Fibroblast of peridontal ligament (primary cell): ENCODE data around the gene PITPNM2.
"Not testable (repeated sequence)": the region's sequence is repeated elsewhere in the genome, so short reads cannot be mapped to it uniquely, and the experiment has no call there.

Experiments
- DNase-seq: peaks from one replicate; pipeline ENCODE4 v3.0.0-alpha.2; 2010; ENCODE audit errors: extremely low read depth

PITPNM2 gene

DNA sequence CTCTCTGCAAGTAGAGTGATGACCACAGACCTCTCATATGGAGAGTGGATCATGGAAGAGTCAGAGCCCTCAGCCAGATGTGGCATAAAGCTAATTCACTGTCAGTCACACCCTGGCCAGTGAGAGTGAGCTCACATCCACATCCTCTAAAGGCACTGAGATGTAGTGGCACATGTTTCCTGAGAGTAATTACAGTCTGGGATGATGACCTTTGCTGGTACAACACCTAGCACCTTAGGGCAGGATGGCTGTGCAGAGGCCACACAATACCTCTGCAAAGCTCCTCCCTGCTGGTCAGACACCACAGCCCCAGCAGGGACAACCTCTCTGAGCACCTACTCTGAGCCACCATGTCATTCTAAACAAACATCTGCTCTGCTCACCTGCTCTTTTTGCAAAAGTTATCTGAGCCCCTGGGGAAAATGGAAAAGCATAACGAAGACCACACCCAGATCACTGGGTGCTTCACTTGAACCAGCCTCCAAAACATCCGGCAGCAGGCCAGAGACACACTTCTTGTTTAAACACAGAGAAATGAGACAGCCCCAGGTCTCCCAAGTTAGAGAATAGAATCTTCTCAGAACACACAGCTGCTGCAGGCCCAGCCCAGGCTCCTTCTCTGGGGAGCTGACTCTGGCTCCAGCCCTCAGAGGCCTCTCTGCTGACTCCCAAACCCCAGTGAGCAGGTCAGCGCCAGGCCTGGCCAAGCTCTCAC is 30.3 kb downstream of the PITPNM2 start:
- peak; percentile 26 for DNase-seq

DNA sequence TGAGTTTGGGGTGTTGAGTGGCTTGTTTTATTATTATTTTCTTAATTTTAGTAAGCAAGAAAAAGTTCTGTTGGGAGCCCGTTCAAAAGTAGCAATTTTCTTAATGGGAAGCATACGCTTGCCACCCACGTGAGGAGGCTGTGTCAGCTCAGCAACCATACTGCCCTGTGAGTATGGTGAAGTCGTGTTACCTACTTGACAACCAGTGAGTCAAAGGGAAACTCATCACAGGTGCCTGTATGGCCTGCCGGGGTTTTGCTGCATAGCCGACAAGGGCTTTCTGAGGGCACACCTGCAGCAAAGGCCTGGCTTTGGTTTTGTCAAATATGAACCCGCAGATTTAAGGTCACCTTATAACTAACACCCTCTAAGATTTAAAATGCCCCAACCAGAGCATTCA is 31.1 kb downstream of the PITPNM2 start:
- no peak for DNase-seq

DNA sequence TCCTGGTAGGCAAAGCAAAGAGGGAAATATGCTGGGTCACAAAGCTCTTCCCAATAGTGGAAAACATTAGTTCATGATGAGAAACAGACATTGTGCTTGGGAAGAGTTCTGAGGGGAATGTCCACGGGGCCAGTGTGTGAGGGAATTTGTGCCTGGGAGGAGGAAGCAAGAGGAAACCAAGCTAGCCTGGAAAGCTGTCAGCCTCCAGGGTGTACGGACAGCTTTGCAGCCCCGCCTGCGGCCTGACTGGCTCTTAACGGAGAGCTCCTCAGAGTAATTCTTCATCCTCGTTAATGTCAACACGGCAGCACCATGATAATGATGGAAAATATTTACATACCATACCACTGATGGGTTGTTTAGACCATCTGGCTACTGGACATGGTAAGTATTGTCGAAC is 32.4 kb downstream of the PITPNM2 start:
- no peak for DNase-seq

DNA sequence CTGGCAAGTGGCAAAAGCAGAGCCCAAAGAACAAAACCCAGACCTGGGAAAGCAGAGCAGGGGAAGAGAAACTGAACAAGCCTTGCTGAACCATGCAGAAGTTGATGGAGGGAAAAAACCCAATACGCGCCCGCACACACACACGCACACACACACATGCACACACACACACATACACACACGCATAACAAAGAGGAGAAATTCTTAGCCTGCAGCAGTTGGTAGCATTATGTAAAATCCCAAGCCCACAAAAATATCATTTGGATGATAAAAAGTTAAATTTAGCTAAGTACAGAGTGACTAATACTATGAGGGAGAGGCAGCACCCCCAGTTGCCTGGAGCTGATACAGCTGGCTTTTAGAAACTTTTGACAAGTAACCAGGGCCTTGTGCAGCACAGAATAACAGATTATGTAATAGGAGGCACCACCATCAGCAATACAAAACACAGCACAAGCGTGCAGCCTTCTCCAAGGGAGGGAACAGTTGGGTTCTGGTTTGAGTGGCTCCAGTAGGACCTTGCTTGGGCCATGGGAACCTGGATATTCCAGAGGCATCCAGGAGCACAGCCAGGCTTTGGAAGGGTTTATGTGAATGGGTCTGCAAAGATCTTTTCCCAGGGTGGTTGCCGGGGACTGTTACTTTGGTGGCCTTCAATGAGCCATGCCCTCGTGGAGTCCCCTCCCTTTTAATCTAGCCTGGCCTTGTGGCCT is 35.3 kb downstream of the PITPNM2 start:
- DNase-seq: peak; percentile 98

DNA sequence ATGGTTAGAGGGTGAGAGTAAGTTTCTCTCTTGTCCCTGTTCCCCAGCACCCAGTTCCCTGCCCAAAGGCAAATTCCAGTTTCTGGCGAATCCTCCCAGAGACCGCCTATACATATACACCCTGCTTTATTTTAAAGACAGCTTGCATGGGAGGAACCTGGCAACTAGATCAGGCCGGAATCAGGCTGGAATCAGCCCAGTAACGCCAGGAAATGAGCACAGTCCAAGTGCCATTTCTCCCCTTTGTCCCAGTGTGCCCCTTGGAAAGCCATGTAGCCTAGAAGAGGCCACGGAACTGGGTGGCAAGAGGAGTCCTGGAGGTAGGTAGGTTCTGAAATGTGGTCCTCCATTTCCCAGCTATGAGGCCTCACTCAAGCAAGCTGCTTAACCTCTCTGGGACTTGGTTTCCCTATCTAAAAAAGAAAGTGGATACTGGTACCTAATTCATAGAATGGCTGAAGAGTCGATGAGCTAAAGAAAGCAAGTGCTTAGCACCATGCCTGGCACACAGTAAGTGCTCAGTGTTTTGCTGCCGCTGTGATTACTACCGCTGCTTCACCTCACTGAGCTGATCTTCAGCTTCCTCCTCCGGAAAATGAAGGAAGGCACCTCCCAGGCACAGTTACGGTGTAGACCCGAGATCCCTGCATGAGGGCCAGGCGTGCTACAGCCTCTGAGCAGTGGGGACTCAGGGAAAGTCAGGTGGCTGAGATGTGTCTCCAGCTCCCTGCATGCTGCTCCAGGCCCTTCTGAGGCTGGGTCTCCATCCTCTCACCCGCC is 36.4 kb downstream of the PITPNM2 start:
- DNase-seq: no peak

DNA sequence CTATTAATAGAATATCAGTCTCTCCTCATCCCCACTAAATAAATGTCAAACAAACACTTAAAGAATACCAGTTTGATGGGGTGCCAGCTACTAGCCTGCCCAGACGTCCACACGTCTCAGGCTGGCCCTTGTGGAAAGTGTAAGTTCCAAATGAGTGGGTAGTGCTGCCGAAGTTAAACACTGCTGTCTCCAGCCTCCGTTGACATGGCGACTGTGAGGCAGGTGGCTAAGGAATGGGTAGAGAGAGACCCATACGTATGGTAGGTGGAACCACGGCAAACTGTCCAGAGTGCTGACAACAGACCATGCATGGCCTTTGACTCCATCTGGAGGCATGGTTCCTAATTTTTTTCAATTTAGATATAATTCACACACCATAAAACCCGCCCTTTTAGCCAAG is 37.9 kb downstream of the PITPNM2 start:
- DNase-seq: no peak

DNA sequence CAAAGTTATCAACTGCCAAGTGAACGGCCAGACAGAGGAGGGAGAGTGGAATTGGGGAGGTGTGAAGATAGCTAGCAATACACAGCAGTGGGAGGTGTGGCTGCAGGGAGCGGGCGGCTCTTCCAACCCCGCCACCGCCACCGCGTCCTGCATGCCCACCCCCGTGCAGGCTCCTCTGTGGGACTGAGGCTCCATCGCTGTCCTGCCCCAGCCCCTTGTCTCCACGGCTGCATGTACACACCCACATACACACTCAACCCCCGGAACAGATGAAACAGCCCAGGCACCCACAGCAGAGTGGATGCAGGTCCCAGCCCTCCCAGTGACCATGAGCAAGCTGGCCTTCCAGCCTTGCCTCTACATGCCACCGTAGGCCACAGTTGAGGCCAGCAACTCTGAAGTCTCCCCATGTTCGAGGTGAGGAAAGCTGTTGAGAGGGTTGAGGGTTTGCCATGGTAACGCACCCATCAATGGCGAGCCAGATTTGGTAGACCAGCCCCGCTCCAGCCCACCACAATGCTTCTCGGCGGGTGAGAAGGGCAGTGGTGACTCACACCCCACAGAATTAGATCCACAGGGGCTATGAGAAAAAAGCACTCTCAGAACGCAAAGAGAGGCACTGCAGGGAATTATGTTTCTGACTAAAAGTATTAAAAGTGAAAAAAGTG is 39.3 kb downstream of the PITPNM2 start:
- DNase-seq: peak; percentile 73

DNA sequence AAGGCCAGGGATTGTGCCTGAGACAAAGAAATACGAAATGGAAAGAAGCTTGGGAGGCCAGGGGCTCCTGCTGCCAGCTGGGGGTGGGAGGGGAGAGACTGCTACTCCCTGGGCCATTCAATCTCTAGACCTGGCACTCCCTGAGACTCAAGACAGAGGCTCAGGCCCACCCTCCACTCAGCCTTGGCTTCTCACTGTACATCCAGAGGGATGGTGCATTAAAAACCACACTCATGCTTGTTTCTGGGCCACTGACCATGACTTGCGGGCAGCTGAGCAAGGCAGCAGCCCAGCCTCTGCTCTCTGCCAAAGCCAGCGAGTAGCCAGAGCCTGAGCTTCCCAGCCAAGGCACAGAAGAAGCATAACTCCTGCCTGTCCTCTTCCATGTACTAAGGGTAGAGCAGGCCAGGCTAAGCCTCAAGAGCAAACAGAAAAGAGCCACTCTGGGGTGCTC is 41.5 kb downstream of the PITPNM2 start:
- no peak for DNase-seq

DNA sequence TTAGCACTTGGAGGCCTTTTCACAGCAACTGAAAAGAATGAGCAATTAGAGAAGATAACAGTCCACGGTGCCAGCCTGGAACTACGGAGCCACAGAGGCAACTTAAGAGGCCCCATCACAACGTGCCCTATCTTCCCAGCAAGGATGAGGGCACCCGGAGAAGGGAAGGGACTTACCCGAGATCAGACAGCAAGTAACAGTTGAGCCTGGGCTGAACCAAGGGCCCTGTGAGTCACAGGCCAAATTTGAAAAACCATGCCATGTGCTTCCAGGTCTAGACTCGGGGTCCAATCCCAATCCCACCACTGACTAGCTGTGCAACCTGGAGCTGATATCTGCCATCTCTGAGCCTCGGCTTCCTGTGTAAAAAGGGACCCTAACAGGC is 42.2 kb downstream of the PITPNM2 start:
- DNase-seq: no peak

DNA sequence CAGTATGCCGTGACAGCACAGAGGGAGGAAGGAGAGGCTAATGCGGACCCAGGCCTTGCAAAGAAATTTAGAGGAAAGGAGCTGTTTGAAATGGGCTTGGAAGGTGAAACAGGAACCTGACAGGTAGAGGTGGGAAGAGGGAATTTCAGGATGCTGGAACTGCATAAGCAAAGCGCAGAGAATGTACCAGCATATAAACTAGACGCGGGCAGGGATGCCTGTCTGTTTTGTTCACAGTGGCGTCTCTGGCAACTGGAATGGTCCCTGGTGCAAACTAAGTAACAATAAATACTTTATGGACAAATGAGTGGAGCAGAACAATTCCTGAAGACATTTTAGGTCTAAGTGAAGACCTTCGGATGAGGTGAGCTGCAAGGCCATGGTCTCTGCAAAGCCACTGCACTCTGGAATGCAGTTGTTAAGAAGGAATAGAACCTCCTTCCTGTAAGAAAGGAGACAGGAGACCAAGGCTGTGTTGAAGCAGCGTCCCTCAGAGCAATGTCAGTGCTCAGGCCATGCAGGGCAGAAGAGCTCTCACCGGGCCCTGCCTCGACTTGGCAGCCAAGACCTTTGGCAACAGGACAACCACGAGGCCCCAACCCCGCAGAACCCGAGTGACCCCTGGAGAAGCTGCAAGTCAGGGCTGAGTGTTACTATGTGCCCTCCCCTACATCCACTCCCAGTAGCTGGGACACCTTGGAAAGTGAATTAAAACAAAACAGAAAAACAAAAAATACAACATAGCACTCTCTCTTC is 42.8 kb downstream of the PITPNM2 start:
- DNase-seq: no peak

DNA sequence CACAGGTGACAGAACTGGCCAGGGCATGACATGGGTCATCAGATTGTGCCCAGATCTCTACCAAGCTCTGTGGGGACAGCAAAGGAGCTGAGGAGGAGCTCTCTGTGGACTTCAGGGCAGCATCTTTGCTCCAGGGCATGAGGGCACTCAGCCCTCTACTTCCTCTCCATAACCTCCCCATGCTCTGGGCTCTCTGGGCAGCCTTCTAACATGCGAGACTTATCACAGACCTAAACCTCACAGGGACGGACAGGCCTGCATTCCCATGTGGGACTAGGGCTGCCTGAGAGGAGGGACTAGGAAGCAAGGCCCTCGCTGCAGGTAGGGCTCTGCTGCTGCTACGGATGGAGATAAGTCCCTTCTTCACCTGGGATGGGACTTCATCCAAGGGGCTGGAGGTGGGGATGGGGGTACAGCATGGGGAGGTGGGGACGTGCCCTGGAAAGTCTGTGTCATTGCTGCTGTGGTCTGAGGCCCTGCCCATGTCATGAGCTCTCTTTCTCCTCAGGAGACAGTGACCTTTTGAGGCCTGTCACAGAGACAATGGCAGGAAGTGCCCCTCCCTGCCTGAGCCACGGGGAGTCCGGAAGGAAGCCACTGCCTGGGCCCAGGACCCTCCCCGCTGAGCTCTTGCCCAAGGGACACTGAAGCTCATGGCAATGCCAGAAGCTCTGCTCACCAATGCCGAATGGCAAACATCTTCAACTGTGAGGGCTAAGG is 44.1 kb downstream of the PITPNM2 start:
- no peak for DNase-seq

DNA sequence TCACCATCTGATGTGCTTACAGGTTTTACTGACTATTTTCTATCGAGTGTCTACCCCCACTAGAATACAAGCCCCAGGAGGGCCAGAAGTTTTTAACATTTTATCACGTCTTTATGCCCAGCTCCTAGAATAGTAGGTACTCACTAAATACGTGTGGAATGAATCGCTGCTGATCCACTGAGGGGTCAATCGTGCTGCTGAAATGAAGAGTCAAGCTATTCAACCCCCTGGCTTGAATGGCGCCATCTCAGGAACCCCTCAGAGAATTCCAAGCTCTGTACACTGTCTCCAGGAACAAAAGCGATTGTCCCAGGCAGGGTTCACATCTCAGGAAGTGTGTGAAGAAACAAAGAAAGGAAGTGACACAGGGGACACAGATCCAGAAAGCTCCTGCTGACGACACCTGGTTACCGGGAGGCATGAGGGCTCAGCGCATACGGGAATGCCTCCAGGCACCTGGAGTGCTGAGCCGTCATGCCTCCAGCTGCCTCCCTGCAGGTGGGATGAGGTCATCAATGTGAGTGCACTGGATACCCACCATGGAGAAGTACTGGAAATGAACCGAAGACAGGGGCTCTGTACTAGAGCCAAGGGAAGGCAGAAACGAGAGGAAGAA is 45.6 kb downstream of the PITPNM2 start:
- no peak for DNase-seq

DNA sequence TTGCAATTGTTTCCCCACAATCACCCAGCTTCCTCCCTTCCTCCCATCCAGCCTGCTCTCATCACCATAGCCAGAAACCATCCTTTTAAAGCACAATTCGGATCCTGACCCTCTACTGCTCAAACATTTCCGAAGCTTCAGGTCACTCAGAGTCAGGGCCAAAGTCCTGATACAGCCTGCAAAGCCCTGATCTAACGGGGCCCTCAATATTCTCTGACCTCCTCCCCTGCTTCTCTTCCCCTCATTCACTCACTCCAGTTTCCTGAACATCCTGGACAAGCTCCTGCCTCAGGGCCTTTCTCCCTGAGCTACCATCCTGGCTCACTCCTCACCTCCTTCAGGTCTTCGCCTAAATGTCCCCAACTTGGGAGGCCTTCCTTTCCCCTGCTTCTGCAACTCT is 46.1 kb downstream of the PITPNM2 start:
- no peak for DNase-seq

DNA sequence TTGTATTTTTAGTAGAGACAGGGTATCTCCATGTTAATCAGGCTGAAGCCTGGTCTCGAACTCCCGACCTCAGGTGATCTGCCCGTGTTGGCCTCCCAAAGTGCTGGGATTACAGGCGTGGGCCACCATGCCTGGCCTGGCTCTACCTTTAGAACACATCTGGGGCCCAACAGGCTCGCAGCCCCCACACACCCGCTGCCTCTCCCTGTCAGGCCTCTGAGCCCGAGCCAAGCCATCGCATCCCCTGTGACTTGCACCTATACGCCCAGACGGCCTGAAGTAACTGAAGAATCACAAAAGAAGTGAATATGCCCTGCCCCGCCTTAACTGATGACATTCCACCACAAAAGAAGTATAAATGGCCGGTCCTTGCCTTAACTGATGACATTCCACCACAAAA is 46.8 kb downstream of the PITPNM2 start:
- not testable (repeated sequence) for DNase-seq

DNA sequence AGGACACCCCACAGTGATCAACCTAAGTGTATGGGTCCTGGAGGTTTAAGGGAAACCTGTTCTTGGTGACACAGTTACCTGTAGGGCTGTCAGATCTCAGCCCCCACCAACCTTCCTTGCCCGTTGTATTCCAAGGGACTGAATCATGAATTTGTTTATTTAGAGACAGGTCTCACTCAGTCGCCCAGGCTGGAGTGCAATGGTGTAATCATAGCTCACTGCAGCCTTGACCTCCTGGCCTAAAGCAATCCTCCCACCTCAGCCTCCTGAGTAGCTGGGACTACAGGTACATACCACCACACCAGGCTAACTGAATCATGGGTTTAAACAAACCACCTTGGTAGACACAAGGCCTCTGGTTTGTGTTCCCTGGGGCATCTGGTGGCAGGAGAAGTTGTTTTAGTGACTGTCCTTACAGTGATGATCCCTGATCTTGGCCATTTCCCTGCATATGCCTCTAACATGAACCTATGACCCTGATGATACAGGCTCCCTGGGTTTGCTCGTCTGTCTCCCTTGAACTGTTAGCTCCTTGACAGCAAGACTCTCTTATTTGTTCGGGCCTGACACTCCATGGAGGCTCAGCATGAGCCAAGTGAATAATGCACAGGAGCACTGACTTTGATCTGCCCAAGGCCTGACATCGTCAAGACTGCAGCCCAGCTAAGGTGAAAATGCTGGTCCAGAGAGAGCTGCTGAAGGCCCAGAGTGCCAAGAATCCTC is 47.9 kb downstream of the PITPNM2 start:
- DNase-seq: no peak

DNA sequence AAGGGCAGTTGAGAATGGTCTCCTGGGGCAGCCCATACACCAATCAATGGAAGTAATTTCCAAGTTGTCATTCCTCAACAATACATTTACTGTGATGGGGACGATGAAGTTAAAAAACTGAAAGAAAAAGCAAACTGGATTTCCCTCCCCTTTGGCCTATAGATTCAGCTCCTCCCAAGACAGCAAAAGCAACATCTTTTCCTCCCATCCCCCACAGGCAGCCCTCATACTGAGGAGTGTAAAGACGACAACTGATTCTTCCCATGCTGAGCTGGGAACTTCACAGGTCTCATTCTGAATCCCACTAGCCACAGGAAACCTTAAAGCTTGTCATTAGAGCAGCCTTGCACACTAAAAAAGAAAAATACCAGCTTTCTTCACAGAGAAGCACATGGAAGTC is 48.5 kb downstream of the PITPNM2 start:
- DNase-seq: no peak

DNA sequence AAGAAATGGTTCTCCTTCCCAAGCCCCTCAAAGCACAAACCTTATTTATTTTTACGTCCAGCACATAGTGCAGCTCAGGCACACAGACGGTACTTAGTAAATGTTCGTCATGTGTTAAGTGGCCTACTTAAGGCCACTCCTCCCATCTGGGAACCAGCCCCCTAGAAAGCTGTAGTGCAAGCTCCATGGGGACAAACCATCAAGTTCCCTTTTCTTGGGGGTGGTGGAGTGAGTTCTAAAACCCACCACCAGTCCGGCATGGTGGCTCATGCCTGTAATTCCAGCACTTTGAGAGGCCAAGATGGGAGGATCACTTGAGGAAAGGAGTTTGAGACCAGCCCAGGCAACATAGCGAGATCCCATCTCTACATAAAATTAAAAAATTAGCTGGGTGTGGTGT is 49.4 kb downstream of the PITPNM2 start:
- no peak for DNase-seq
